ENCODE measurements around the gene RBFOX1.

DNA sequence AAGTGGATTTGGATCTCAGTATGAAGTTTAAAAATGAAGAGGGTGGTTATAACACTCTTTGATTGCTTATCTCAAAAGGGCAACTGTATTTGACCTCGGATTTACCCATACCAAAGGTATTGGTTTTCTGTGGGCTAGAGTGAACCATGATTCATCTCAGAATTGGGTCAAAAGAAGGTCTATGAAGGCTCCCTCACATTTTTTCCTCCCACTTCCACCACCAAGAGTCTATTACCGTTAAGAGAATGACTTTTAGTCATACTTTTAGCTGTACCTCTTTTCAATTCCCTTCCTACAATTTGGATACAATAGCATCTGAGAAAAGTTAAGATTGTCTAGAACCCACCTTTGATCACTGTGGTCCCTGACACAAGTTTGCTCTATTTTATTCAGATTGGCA, 280.9 kb downstream of the RBFOX1 start:
- TF ChIP-seq, protein P1, sequence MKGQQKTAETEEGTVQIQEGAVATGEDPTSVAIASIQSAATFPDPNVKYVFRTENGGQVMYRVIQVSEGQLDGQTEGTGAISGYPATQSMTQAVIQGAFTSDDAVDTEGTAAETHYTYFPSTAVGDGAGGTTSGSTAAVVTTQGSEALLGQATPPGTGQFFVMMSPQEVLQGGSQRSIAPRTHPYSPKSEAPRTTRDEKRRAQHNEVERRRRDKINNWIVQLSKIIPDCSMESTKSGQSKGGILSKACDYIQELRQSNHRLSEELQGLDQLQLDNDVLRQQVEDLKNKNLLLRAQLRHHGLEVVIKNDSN (IDR thresholded peaks at IDR 0.05; ENCODE audit: borderline replicate concordance, low read depth), result no peak
- TF ChIP-seq FOXM1 (IDR thresholded peaks at IDR 0.05; ENCODE audit: low read depth) (no peak), USF2 (IDR thresholded peaks at IDR 0.05; ENCODE audit: borderline replicate concordance, low read depth, low read length) (no peak)
- TF ChIP-seq, protein P2, sequence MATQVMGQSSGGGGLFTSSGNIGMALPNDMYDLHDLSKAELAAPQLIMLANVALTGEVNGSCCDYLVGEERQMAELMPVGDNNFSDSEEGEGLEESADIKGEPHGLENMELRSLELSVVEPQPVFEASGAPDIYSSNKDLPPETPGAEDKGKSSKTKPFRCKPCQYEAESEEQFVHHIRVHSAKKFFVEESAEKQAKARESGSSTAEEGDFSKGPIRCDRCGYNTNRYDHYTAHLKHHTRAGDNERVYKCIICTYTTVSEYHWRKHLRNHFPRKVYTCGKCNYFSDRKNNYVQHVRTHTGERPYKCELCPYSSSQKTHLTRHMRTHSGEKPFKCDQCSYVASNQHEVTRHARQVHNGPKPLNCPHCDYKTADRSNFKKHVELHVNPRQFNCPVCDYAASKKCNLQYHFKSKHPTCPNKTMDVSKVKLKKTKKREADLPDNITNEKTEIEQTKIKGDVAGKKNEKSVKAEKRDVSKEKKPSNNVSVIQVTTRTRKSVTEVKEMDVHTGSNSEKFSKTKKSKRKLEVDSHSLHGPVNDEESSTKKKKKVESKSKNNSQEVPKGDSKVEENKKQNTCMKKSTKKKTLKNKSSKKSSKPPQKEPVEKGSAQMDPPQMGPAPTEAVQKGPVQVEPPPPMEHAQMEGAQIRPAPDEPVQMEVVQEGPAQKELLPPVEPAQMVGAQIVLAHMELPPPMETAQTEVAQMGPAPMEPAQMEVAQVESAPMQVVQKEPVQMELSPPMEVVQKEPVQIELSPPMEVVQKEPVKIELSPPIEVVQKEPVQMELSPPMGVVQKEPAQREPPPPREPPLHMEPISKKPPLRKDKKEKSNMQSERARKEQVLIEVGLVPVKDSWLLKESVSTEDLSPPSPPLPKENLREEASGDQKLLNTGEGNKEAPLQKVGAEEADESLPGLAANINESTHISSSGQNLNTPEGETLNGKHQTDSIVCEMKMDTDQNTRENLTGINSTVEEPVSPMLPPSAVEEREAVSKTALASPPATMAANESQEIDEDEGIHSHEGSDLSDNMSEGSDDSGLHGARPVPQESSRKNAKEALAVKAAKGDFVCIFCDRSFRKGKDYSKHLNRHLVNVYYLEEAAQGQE (IDR thresholded peaks at IDR 0.05; ENCODE audit: low read depth, low read length), result no peak
- TF ChIP-seq, protein P3, sequence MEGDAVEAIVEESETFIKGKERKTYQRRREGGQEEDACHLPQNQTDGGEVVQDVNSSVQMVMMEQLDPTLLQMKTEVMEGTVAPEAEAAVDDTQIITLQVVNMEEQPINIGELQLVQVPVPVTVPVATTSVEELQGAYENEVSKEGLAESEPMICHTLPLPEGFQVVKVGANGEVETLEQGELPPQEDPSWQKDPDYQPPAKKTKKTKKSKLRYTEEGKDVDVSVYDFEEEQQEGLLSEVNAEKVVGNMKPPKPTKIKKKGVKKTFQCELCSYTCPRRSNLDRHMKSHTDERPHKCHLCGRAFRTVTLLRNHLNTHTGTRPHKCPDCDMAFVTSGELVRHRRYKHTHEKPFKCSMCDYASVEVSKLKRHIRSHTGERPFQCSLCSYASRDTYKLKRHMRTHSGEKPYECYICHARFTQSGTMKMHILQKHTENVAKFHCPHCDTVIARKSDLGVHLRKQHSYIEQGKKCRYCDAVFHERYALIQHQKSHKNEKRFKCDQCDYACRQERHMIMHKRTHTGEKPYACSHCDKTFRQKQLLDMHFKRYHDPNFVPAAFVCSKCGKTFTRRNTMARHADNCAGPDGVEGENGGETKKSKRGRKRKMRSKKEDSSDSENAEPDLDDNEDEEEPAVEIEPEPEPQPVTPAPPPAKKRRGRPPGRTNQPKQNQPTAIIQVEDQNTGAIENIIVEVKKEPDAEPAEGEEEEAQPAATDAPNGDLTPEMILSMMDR (IDR thresholded peaks at IDR 0.05), result no peak

Measured in SK-N-SH (cell line).